GM12878 (cell line): Measurements from ENCODE around the gene CLEC19A. TPM values are rescaled to one million over a fixed set of nuclear protein-coding genes. Genes with fewer than 3 reads are reported as not detected.
A peak's percentile ranks its signal among the peaks of the same experiment; 100 is the strongest.

Source experiments
- ATAC-seq: fragments of 200-7000 bp; cut with Tn5 transposase; 3 replicates; pipeline ENCODE4 v1.9.1; 2020; ENCODE audit warnings: mild to moderate bottlenecking, moderate library complexity
- BruUV-seq: library from RNA; stranded (reverse); fragments of 400-500 nt; replicated peaks from 2 replicates; lab custom pipeline; 2021; lab: Mats Ljungman, UMichigan
- CTCF ChIA-PET: fragments of 300-600 bp; sonication (Branson Sonifier 250); formaldehyde crosslinking; extraction: SDS; loops from one replicate; lab custom pipeline; 2021; ENCODE audit warnings: inconsistent platforms; lab: Yijun Ruan, JAX
- POLR2A ChIA-PET: fragments of 350-600 bp; formaldehyde crosslinking; extraction: SDS; loops from one replicate; lab custom pipeline; 2021; ENCODE audit warnings: inconsistent platforms; lab: Charles Lee
- RAD21 ChIA-PET: fragments of 300-600 bp; sonication (Branson Sonifier 250); formaldehyde crosslinking; loops from one replicate; lab custom pipeline; 2023; ENCODE audit warnings: antibody characterized with exemption; ENCODE audit not compliant: unreplicated experiment; lab: Charles Lee
- SMC1A ChIA-PET: fragments of 300-600 bp; sonication (Branson Sonifier 250); formaldehyde crosslinking; loops from one replicate; lab custom pipeline; 2023; ENCODE audit not compliant: unreplicated experiment, uncharacterized antibody; lab: Charles Lee
- DNase-seq: peaks from one replicate; pipeline ENCODE4 v3.0.0-alpha.2; 2011; ENCODE audit warnings: low read depth, low spot score
- FAIRE-seq: peaks from 3 replicates; lab custom pipeline; 2011; peaks lifted over from hg19 to GRCh38; lab: Jason Lieb, UNC
- H2AFZ ChIP-seq: 2 replicates; pipeline ENCODE4 v1.6.0; 2011; ENCODE audit warnings: low read depth, low read length, control low read depth; ENCODE audit not compliant: control insufficient read depth
- H3K27ac ChIP-seq: 2 replicates; pipeline ENCODE4 v1.5.1; 2011; ENCODE audit warnings: control low read depth; ENCODE audit not compliant: control insufficient read depth, insufficient read depth
- H3K27me3 ChIP-seq, 2 experiments: replicated peaks in 1 of 2; 2 replicates each; pipeline versions ENCODE4 v1.6.0 to v1.6.1; 2011; ENCODE audit warnings: low read length in 1 of 2; ENCODE audit not compliant: control insufficient read depth in 2 of 2, insufficient read depth in 2 of 2
- H3K36me3 ChIP-seq, 2 experiments: 2 replicates each; pipeline ENCODE4 v1.5.1; 2011; ENCODE audit warnings: low read length in 1 of 2; ENCODE audit not compliant: control insufficient read depth in 2 of 2, insufficient read depth in 2 of 2
- H3K4me1 ChIP-seq: 2 replicates; pipeline ENCODE4 v1.6.1; 2011; ENCODE audit warnings: mild to moderate bottlenecking, low read length, moderate library complexity, mixed read lengths; ENCODE audit not compliant: control insufficient read depth, insufficient read depth
- H3K4me2 ChIP-seq: 2 replicates; pipeline ENCODE4 v1.6.0; 2011; ENCODE audit warnings: control low read depth; ENCODE audit not compliant: control insufficient read depth, insufficient read depth
- H3K4me3 ChIP-seq: fragments of 200-600 bp; sonication (generic); 2 replicates; pipeline ENCODE4 v1.5.1; 2016
- H3K79me2 ChIP-seq: 2 replicates; pipeline ENCODE4 v1.6.0; 2011; ENCODE audit warnings: low read length; ENCODE audit not compliant: control insufficient read depth, insufficient read depth
- H3K9ac ChIP-seq: 2 replicates; pipeline ENCODE4 v1.8.0; 2011; ENCODE audit warnings: low read length, control low read depth, mixed read lengths; ENCODE audit not compliant: control insufficient read depth, insufficient read depth
- H3K9me3 ChIP-seq: replicated peaks from 3 replicates; pipeline ENCODE4 v1.5.1; 2011; ENCODE audit warnings: mild to moderate bottlenecking, low read length; ENCODE audit not compliant: control insufficient read depth, insufficient read depth
- H4K20me1 ChIP-seq: 2 replicates; pipeline ENCODE4 v1.6.0; 2011; ENCODE audit not compliant: control insufficient read depth, insufficient read depth
- E2F8 ChIP-seq: fragments of 450-650 bp; IDR thresholded peaks from 2 replicates; pipeline ENCODE4 v1.6.1; 2018; ENCODE audit warnings: mild to moderate bottlenecking, low read depth, moderate library complexity; ENCODE audit not compliant: partially characterized antibody
- EZH2 ChIP-seq: IDR thresholded peaks from 2 replicates; pipeline ENCODE4 v1.6.1; 2012; ENCODE audit warnings: low read depth, mild to moderate bottlenecking, control low read depth, inconsistent platforms, low read length, borderline replicate concordance; ENCODE audit not compliant: control insufficient read depth
- PBX3 ChIP-seq: IDR thresholded peaks from 2 replicates; pipeline ENCODE4 v1.6.1; 2011; ENCODE audit warnings: mild to moderate bottlenecking, low read depth, low read length, moderate library complexity; ENCODE audit not compliant: insufficient replicate concordance
- POLR2AphosphoS5 ChIP-seq: IDR thresholded peaks from 2 replicates; pipeline ENCODE4 v1.6.1; 2011; ENCODE audit warnings: mild to moderate bottlenecking, low read length, inconsistent platforms
- ZBTB40 ChIP-seq: fragments of 450-650 bp; IDR thresholded peaks from 2 replicates; pipeline ENCODE4 v1.6.1; 2016; ENCODE audit warnings: mild to moderate bottlenecking, moderate library complexity, borderline replicate concordance
- ZNF592 ChIP-seq: fragments of 450-650 bp; IDR thresholded peaks from 2 replicates; pipeline ENCODE4 v1.6.1; 2017; ENCODE audit warnings: mild to moderate bottlenecking, moderate library complexity
- WGBS: methylation state at CpG from one replicate; pipeline ENCODE4 v1.1.6; 2016; ENCODE audit warnings: low lambda C conversion rate; ENCODE audit not compliant: insufficient replicate concordance, insufficient coverage; ENCODE audit errors: missing lambda C conversion rate; 5-methylcytosine and 5-hydroxymethylcytosine counted together
- in situ Hi-C: fragments of 300-500 bp; cut with MboI; formaldehyde crosslinking; loops from 9 replicates; pipeline ENCODE4 v1.14.3; 2018; ENCODE audit warnings: mixed read lengths
- intact Hi-C: fragments of 100-400 bp; cut with micrococcal nuclease; formaldehyde crosslinking; loops from one replicate; pipeline ENCODE4 v1.14.2; 2022; ENCODE audit not compliant: unreplicated experiment
- polyA plus RNA-seq, 11 experiments: library from polyadenylated mRNA; depleted of rRNA in 4 of 11; unstranded in 6 of 11; stranded (reverse) in 5 of 11; fragments of >200 nt; fragmentation: Nextera tagmentation in 4 of 11; fragmentation: Illumina TruSeq in 1 of 11; extraction: Ambion mirVana in 4 of 11; extraction: Trizol in 1 of 11; gene quantifications; 1 replicate in 1 of 11; 2 replicates in 10 of 11; pipeline versions ENCODE4 v1.2.1 to v1.2.3, GENCODE V29; 2011 to 2016; ENCODE audit warnings: inconsistent platforms in 2 of 11, missing spikeins in 2 of 11, low read depth in 1 of 11
- total RNA-seq, 4 experiments: library from RNA; depleted of rRNA in 3 of 4; stranded (reverse); fragments of >200 nt in 3 of 4; fragmentation: Illumina TruSeq in 1 of 4; extraction: Trizol in 1 of 4; gene quantifications; 2 replicates each; pipeline versions ENCODE4 v1.2.1 to v1.2.3, GENCODE V29; 2013 to 2021

CLEC19A gene
- total and polyA plus RNA-seq, 10 of the 15 experiments (the other 5 are each of a cell fraction or from before 2014, with no cell fraction given) = 0.03 TPM; not detected in 8

GRCh38 chr16:19254611-19255010 lies 30.9 kb upstream of the CLEC19A start (continued):
- TF ChIP-seq ZNF592 = no peak
- TF ChIP-seq POLR2AphosphoS5 = no peak
- no peak for TF ChIP-seq PBX3

- ChIA-PET SMC1A (no interaction called here), RAD21 (no interaction called here), CTCF (no interaction called here), POLR2A (no interaction called here)
- H3K36me3 ChIP-seq = no peaks in the 10 kb centered on the region
- H4K20me1 ChIP-seq = no peaks in the 10 kb centered on the region
- BruUV-seq = no TSS peak
- H3K27me3 ChIP-seq = no peaks in the 10 kb centered on the region
- no peak overlapping the region for H3K9ac ChIP-seq
- no peak overlapping the region for H3K4me3 ChIP-seq
- intact Hi-C loops = no loop called here
- H2AFZ ChIP-seq = no peak overlapping the region
- peaks cover 6% of the 10 kb centered on the region; the same call in 2 of the 3 replicates for H3K9me3 ChIP-seq
- H3K4me2 ChIP-seq = no peak overlapping the region
- FAIRE-seq (no peak), DNase-seq (no peak), ATAC-seq (no peak)
- no peaks in the 10 kb centered on the region for H3K79me2 ChIP-seq
- H3K27ac ChIP-seq = no peak overlapping the region
- H3K4me1 ChIP-seq = no peaks in the 10 kb centered on the region
- in situ Hi-C loops = no loop called here
- TF ChIP-seq EZH2 (no peak), ZBTB40 (peak; percentile 55; the same call in 1 of the 2 replicates), E2F8 (no peak)
- 47% methylated on average over 4 of the region's 4 CpGs for WGBS
These were observed 21.3 kb upstream of the CLEC19A start for GRCh38 chr16:19264123-19264673.
